LoVo (cell line): Measurements from ENCODE around the gene MARCHF7.
"Not testable (repeated sequence)": the region's sequence is repeated elsewhere in the genome, so short reads cannot be mapped to it uniquely, and the experiment has no call there.

Experiments used
- DNase-seq: peaks from one replicate; pipeline ENCODE4 v3.0.0-alpha.2; 2016; ENCODE audit warnings: low spot score

The MARCHF7 gene

DNA sequence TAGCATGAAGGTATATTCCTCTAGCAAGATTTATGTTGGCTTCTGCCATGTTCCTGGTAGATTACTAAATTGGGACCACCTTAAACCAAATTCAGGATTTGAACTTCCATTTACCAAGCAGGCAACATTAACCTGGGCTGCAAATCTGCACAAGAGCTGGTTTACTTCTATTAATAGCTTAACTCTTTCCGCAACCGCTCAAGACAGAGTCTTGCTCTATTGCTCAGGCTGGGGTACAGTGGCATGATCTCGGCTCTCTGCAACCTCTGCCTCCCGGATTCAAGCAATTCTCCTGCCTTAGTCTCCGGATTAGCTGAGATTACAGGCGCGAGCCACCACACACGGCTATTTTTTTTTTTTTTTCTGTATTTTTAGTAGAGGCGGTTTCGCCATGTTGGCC lies 8.4 kb downstream of the MARCHF7 start:
- DNase-seq: no peak

DNA sequence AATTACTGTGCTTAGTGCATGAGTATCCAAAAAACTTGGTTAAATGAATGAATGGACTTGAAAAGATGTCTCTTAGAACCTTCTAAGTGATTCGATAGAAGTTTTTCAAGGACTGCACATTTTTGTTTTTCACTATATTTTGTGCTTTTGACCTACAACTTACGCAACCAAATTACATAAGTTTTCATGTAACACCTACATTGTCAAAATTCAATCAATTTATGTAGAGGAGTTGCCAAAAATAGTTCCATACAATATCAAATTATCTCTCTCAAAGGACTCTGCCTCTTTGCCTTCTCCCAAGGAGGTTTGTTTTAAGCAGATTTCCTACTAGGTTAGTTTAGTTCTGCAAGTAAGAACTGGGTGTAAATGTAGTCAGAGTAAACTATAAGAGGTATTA lies 10.3 kb downstream of the MARCHF7 start:
- DNase-seq: no peak

DNA sequence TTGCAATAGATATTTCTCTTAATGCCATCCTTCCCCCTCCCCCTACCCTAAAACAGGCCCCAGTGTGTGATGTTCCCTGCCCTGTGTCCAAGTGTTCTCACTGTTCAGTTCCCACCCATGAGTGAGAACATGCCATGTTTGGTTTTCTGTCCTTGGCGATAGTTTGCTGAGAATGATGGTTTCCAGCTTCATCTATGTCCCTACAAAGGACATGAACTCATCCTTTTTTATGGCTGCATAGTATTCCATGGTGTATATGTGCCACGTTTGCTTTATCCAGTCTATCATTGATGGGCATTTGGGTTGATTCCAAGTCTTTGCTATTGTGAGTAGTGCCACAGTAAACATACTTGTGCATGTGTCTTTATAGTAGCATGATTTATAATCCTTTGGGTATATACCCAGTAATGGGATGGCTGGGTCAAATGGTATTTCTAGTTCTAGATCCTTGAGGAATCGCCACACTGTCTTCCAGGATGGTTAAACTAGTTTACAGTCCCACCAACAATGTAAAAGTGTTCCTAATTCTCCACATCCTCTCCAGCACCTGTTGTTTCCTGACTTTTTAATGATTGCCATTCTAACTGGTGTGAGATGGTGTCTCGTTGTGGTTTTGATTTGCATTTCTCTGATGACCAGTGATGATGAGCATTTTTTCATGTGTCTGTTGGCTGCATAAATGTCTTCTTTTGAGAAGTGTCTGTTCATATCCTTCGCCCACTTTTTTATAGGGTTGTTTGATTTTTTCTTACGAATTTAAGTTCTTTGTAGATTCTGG lies 12.7 kb downstream of the MARCHF7 start:
- DNase-seq: not testable (repeated sequence)

DNA sequence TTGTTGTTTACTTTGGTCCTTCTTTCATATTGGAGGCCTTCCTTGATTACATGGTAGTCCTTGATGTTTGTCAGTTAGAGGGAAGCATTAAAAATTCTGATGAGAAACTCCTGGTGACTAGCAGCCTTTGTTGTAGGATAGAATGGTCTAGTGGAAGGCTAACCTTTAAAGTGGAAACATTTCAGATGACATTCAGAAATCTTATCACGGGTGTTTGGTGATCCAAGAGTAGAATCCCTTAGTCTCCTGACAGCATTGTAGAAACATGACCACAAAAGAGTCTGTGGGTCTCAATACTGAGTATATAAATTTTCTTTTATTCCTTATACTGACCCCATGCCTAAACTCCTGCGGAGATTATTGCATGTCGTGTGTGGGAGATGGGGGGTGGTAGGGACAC lies 13.4 kb downstream of the MARCHF7 start:
- DNase-seq: no peak

DNA sequence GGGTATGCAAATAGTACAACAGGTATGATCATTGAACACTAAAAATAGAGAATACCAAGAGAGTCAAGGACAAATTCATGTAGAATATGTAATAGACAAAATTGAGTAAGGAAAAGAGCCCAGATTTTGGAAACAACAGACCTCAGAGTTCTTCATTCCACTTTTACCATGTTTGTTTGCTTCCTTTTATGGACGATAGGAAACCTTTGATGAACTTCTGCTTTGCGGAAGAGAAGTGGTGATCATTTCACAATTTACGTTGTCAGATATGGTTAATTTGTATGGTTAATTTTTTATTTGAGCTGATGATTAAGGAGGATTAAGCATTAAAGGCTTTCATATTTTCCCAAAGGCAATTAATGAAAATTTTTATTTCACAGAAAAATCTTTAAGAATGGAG lies 16.3 kb downstream of the MARCHF7 start:
- no peak for DNase-seq

DNA sequence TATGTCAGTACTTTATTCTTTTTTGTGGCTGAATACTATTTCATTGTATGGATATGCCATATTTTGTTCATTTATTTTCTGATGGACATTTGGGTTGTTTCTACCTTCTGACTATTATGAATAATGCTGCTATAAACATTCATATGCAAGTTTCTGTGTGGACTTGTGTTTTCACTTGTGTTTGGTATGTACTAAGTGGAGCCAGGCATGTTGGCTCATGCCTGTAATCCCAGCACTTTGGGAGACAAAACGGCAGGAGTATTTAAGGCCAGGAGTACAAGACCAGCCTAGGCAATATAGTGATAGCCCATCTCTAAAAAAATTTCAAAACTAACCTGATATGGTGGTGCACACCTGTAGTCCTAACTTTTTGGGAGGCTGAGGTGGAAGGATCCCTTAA lies 23.3 kb downstream of the MARCHF7 start:
- no peak for DNase-seq

DNA sequence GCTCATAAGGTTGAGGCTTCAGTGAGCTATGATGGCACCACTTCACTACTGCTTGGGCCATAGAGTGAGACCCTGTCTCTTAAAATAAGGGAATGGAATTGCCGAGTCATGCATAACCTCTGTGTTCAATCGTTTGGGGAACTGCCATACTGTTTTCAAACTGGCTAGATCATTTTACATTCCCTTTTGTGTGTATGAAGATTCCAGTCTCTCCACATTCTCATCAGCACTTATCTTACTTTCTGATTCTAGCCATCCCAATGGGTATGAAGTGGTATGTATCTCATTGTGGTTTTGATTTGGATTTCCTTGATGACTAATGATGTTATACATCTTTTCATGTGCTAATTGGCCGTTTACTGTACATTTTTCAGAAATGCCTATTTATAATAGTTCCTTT lies 23.7 kb downstream of the MARCHF7 start:
- no peak for DNase-seq

DNA sequence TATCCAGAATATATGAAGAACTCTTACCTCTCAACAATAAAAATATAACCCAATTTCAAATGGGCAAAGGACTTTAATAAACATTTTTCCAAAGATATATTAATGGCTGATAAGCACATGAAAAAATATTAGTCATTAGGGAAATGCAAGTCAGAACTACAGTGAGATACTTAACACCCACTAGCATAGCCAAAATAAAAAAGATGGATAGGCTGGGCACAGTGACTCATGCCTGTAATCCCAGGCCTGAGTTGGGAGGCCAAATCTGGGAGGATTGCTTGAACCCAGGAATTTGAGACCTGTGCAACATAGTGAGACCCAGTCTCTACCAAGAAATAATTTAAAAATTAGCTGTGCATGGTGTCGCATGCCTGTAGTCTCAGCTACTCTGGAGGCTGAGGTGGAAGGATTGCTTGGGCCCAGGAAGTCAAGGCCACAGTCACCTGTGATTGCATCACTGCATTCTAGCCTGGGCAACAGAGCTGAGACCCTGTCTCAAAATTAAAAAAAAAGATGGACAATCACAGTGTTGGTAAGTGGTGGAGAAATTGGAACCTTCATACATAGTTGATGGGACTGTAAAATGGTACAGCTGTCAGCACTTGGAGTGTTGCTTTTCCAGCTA lies 25.1 kb downstream of the MARCHF7 start:
- no peak for DNase-seq

DNA sequence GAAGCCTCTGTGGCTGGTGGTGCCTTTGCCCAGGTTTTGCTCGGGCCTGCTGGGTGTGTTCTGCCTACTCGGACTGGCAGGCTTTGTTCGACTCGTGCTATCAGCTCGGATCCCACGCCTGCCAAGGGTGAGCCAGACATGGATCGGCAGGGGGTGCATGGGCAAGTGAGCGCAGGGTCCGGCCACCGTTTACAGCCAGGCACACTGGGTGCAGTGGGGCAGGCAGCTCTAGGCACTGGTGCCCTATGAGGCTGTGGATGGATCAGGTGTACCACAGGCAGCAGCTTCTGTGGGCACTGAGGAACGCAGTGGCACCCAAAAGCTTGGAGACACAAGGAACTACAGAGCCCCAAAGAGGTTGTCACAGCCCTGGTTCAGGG lies 25.6 kb downstream of the MARCHF7 start:
- DNase-seq: no peak

DNA sequence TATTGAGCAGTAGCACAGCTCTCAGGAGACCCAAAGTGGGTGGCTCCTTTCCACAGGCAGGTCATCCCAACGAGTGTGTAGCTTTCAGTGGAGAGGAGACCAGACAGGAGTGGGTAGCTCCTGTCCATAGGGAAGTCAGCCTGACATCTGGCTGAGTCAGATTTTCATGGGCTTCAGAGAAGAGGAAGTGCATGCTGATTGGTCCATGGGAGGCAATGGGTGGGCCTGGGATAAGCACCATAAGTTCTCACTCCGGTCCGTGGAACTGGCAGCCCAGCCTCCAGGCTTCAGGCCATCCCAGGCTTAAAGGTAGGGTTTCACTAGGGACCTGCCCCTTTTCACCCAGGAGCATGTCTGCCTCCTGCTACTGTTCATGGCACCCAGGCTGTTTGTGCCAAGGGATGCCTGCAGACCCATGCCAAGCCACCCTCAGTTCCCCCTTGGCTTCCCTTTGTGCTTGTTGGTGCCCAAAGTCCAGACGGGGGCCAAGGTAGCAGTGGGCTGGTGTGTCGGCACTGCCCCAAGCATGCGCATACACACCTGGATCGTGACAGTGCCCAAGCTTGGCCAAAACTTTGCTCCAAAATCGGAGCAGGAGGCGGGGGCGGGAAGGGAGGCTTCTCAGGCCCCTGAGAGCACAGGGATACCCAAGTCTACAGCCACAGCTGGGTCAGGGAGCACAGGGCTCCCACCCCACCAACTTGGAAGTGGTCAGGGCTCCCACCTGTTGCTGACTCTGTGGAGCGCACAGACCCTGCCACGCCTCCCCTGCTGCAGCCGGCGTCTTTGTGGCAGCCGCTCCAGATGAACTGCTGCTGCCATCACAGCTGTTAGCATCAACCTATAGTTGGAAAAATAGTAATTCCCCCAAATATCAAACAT lies 26.4 kb downstream of the MARCHF7 start:
- no peak for DNase-seq

DNA sequence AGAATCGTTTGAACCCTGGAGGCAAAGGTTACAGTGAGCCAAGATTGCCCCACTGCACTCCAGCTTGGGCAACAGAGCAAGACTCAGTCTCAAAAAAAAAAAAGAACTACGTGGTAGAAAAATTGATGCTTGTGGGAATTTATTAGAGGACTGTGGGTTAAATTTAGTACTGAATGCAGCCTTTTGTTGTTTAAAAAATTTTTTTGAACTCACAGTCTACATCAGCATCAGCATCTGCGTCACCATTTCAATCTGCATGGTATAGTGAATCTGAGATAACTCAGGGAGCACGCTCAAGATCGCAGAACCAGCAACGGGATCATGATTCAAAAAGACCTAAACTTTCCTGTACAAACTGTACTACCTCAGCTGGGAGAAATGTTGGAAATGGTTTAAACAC lies 30.5 kb downstream of the MARCHF7 start:
- DNase-seq: no peak

DNA sequence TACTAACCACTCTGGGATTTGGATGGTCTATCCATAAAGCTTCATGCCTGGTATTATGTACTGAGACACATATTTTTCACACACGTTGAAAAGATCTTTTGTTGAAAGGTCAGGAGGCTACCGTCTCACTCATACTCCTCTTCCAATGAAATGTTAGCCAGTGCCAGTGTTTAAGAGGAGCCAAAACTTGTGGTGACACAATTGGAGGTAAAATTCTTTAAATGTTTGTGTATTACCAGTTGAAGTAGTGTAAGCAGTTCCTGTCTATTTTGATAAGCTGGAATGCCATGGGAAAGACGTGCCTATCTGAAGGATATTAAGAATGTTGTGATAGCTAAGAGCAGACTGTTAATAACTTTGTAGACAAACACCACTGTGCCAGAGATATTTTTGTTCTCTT lies 32.1 kb downstream of the MARCHF7 start:
- DNase-seq: no peak

DNA sequence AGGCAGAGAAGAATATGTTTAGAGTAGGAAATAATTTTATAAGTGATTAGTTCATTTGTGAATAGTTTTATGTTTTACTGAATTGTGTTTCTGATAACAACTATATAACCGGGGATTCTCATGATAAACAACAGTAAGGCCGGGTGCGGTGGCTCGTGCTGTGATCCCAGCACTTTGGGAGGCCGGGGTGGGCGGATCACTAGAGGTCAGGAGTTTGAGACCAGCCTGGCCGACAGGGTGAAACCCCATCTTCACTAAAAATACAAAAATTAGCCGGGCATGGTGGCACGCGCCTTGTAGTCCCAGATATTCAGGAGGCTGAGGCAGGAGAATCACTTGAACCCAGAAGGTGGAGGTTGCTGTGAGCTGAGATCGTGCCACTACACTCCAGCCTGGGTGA lies 32.9 kb downstream of the MARCHF7 start:
- not testable (repeated sequence) for DNase-seq

DNA sequence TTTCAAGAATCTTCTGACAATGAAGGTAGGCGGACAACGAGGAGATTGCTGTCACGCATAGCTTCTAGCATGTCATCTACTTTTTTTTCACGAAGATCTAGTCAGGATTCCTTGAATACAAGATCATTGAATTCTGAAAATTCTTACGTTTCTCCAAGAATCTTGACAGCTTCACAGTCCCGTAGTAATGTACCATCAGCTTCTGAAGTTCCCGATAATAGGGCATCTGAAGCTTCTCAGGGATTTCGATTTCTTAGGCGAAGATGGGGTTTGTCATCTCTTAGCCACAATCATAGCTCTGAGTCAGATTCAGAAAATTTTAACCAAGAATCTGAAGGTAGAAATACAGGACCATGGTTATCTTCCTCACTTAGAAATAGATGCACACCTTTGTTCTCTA lies 35.8 kb downstream of the MARCHF7 start:
- DNase-seq: no peak

DNA sequence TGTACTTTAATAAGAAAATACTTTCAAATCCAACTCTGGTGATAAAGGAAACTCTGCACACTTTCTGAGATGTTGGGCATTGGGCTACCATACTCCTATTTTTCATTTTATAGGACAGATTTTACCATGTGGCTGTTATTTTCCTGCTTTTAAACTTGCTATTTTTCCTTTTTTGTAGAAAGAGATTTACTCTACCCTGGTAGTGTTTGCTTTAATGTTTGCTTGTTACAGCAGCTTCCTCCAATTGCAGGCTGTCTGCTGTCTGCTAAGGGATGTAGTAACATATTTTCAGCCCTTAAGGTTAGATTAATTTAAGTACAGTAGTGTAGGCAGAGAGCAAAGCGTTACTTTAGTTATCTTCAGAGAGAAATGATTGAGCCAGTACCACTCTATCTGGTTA lies 38.6 kb downstream of the MARCHF7 start:
- no peak for DNase-seq

DNA sequence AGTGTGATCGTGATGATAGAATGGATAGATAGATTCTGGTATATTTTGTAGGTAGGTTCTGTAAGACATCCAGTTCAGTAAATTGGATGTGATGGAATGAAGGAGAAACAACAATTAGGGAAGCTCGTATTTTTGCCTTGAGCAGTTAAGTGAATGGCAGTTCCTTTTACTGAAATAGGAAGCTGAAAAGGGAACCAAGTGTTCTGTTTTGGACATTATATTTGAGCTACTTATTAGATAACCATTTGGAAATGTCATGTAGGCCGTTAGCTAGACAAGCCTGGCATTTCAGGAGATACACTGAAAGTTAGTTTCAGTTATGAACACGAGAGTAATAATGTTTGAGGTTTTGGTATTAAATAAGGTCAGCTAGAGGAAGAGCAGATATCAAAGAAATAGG lies 41.5 kb downstream of the MARCHF7 start:
- DNase-seq: no peak

DNA sequence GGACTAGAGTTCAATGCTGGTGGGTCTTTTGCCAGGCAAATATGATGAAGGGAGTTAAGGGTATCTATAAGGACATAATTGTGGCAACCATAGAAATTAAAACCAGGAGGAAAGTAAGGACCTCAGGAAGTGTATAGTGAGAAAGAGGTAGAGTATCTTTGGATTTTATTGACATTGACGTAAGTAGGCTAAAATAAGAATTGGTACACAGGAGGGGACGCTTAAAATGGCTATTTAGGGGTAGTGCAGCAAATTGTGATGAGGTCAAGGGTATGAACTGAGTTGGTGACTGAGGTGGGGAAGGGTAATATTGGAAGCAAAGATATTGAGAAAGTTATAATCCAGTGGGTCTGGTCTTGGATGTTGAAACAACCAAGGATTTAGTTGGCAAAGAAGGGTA lies 42.7 kb downstream of the MARCHF7 start:
- no peak for DNase-seq

DNA sequence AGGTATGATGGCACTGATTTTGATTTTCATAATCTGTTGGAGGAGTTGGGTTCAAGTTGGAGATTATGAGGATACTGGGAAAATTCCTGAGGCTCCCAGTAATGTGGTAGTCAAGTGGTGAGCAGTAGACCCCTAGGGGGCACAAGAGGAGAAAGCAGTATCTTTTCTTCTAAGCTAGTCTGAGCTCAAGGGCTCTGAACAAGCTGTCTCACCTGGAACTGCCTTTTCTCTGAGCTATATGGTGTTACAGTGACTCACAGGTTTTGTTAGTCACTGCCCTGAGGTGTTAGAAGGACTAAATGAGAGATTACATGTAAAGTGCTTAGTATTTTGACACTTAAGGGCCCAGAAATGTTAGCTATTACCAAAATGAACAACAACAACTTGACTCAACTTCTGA lies 43.5 kb downstream of the MARCHF7 start:
- DNase-seq: peak; percentile 49

DNA sequence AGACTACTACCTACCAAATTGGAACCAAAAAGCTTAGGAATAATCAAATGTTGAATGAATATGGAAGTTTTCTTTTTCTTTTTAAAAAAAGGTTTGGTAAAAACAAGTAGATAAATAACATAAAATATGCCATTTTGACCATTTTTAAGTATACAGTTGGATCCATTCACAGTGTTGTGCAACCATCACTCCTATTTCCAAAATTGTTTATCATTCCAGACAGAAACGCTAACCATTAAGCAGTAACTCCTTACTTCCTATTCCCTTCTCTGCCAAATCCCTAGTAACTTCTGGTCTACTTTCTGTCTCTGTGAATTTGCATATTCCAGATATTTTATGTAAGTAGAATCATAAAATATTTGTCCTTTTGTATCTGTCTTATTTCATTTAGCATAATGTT lies 45.9 kb downstream of the MARCHF7 start:
- no peak for DNase-seq

DNA sequence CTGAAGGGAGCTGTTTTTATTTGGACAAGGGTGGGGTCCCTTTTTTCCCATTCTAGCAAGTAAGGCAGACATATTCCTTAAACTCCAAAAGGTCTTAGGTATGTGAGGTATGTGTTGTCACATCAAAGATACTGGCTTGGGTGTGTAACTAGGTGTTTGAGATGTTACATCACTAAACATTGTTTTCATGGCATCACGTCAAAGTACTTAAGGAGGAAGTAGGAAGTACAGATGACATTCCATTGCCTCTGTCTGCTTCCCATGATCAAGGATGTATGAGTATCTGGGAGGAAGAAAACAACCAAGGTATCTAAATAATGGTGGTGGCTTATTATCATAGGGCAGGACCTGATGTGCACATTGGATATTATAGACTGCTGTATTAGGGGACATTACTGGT lies 46.4 kb downstream of the MARCHF7 start:
- peak; percentile 17 for DNase-seq

DNA sequence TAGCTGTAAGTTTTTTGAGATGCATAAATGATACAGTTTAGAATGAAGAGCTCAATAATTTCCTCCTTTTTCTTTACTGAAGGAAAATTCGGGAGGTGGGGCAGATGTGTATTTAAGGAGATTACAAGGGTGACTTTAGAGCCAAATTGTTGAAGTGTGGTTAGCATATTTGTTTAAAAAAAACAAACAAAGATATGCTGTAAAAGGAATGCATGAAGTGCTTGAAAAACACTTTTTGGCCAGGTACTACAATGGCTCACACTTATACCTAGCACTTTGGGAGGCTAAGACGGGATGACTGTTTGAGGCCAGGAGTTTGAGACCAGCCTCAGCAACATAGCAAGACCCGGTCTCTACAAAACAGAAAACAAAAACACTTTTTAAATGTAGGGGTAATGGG lies 47.3 kb downstream of the MARCHF7 start:
- DNase-seq: no peak

DNA sequence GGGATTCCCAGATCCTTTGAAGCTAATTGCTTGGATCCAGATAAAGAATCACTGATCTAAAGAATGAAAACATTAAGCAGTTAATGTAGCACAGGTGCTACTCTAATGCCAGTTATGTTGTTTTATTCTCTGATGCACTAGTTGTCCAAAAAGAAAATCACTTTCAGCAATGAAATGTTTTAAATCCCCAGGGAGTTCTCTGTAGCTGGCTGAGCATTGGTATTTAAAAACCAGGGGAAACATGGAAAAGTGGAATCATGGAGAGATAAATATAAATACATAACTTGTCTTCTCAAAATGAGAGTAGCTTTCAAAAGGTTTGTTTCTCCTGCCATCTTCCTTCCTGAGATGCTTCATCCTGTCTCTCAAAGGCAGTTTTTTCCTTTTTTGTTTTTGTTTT lies 48.0 kb downstream of the MARCHF7 start:
- no peak for DNase-seq

DNA sequence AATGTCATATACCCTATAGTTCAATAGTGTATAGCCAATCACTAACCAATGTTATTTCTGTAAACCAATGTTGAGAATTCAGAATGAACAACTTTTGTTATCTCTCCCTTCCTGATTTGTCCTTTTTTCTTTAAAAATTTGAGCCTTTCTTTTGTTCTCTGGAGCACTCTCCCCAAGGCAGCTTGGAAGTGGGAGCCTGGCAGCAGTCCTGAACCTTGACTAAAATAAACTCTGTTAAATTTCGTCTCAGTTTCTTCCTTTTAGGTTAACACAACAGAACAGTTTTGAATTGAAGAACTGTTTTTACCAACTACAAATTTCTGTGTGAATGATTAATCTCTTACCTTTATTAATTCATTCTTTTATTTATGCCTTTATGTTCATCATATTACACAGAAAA lies 49.8 kb downstream of the MARCHF7 start:
- DNase-seq: no peak
